Osteoblast (primary cell): ENCODE results near the gene MTR. TPM values are rescaled to one million over a fixed set of nuclear protein-coding genes. Genes with fewer than 3 reads are reported as not detected.

Source experiments
- DNase-seq: peaks from one replicate; pipeline ENCODE4 v3.0.0; 2011; ENCODE audit warnings: low spot score, mixed read lengths; ENCODE audit not compliant: insufficient read length; ENCODE audit errors: missing footprints
- H2AFZ ChIP-seq: 2 replicates; pipeline ENCODE4 v1.6.0; 2011; ENCODE audit warnings: mild to moderate bottlenecking, low read length
- H3K27ac ChIP-seq: 2 replicates; pipeline ENCODE4 v1.5.1; 2011; ENCODE audit warnings: mild to moderate bottlenecking, low read depth, low read length, moderate library complexity
- H3K27me3 ChIP-seq: 2 replicates; pipeline ENCODE4 v1.6.0; 2012; ENCODE audit warnings: mild to moderate bottlenecking, control low read depth, inconsistent platforms, low read length, moderate library complexity; ENCODE audit not compliant: insufficient read depth
- H3K36me3 ChIP-seq: 2 replicates; pipeline ENCODE4 v1.5.1; 2011; ENCODE audit warnings: mild to moderate bottlenecking, low read length, control low read depth, moderate library complexity; ENCODE audit not compliant: insufficient read depth
- H3K4me1 ChIP-seq: 2 replicates; pipeline ENCODE4 v1.5.1; 2011; ENCODE audit warnings: mild to moderate bottlenecking, low read length, control low read depth, moderate library complexity; ENCODE audit not compliant: insufficient read depth
- H3K4me2 ChIP-seq: 2 replicates; pipeline ENCODE4 v1.6.0; 2011; ENCODE audit warnings: mild to moderate bottlenecking, low read length; ENCODE audit not compliant: insufficient read depth
- H3K4me3 ChIP-seq: fragments of 200-600 bp; sonication (generic); 3 replicates; pipeline ENCODE4 v1.5.1; 2012; ENCODE audit warnings: mild to moderate bottlenecking, low read length, inconsistent platforms; ENCODE audit not compliant: insufficient read depth
- H3K79me2 ChIP-seq: 2 replicates; pipeline ENCODE4 v1.6.0; 2012; ENCODE audit warnings: mild to moderate bottlenecking, low read length, control low read depth, inconsistent platforms; ENCODE audit not compliant: insufficient read depth
- H3K9me3 ChIP-seq: 2 replicates; pipeline ENCODE4 v1.5.1; 2011; ENCODE audit warnings: low read depth, low read length, control low read depth
- H4K20me1 ChIP-seq: 2 replicates; pipeline ENCODE4 v1.6.0; 2012; ENCODE audit warnings: mild to moderate bottlenecking, low read length, control low read depth; ENCODE audit not compliant: insufficient read depth
- total RNA-seq: library from RNA; depleted of rRNA; stranded (reverse); fragments of >200 nt; gene quantifications from 2 replicates; pipeline ENCODE4 v1.2.3, GENCODE V29; 2012
- TF ChIP-seq, protein P1 (sequence below): IDR thresholded peaks from 2 replicates; pipeline ENCODE4 v1.5.1; 2011; ENCODE audit warnings: mild to moderate bottlenecking, low read depth, low read length, moderate library complexity; ENCODE audit errors: extremely low read depth

MTR gene
- total RNA-seq, 1 donor: 30.0 TPM

DNA sequence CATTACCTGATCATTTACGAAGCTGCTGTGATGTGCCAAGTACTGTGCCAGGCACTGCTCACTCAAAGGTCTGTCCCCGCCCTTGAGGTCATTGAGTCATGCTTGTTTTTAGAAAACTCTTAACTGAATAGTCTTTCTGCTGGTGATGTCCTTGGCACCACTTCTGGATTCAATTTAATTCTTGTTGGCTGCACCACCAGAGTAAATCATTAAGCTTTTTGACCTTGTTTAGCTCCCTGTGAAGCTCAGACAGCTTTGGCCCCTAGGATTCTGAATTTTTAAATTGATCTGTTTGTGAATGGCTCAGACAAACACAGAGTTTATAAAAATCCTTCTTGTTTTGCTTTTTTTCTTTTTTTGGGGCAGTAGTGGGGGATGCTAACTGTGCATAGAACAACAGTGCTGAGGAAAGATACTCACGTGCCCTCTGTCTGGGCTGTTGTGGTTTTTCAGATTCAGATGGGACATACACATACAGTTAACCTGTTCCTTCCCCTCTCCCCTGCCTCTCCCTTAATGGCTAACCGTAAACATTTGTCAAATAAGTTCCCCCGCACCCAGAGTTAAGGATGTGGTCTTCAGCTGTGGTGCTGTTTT is 67.6 kb downstream of the MTR start:
- no peaks in the 10 kb centered on the region for H3K9me3 ChIP-seq
- H3K27ac ChIP-seq: no peak overlapping the region
- H3K27me3 ChIP-seq: no peaks in the 10 kb centered on the region
- TF ChIP-seq, protein P1, sequence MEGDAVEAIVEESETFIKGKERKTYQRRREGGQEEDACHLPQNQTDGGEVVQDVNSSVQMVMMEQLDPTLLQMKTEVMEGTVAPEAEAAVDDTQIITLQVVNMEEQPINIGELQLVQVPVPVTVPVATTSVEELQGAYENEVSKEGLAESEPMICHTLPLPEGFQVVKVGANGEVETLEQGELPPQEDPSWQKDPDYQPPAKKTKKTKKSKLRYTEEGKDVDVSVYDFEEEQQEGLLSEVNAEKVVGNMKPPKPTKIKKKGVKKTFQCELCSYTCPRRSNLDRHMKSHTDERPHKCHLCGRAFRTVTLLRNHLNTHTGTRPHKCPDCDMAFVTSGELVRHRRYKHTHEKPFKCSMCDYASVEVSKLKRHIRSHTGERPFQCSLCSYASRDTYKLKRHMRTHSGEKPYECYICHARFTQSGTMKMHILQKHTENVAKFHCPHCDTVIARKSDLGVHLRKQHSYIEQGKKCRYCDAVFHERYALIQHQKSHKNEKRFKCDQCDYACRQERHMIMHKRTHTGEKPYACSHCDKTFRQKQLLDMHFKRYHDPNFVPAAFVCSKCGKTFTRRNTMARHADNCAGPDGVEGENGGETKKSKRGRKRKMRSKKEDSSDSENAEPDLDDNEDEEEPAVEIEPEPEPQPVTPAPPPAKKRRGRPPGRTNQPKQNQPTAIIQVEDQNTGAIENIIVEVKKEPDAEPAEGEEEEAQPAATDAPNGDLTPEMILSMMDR: no peak
- no peak for DNase-seq
- H3K4me3 ChIP-seq: no peak overlapping the region
- no peaks in the 10 kb centered on the region for H4K20me1 ChIP-seq
- H3K4me2 ChIP-seq: no peak overlapping the region
- H3K79me2 ChIP-seq: no peaks in the 10 kb centered on the region
- no peak overlapping the region for H2AFZ ChIP-seq
- H3K36me3 ChIP-seq: peaks cover 12% of the 10 kb centered on the region
- peaks cover 12% of the 10 kb centered on the region for H3K4me1 ChIP-seq

DNA sequence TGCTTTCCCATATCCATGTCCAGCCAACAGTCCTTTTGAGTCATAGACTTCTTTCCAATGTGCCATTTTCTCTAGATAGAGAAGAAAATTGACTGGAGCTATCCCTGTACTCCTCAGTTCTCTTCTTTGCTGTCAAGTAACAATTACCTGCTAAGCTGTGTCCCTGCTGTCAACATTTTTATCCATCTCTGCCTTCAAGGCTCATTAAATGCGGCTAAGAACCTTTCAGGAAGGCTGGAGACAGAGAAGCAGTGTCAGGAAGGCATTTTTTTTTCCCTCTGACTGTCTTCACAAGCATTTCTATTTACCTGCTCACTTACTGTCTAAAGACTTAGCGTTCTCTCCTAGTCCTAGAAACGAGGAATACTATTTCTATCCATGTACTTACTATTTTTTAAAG is 69.1 kb downstream of the MTR start:
- Histone ChIP-seq H3K79me2 (no peaks in the 10 kb centered on the region), H3K4me3 (no peak overlapping the region), H3K4me2 (no peak overlapping the region), H3K9me3 (no peaks in the 10 kb centered on the region), H2AFZ (no peak overlapping the region), H3K4me1 (peaks cover 12% of the 10 kb centered on the region), H3K27ac (no peak overlapping the region), H3K36me3 (peaks cover 12% of the 10 kb centered on the region), H4K20me1 (no peaks in the 10 kb centered on the region), H3K27me3 (no peaks in the 10 kb centered on the region)
- no peak for DNase-seq
- TF ChIP-seq, protein P1: no peak

DNA sequence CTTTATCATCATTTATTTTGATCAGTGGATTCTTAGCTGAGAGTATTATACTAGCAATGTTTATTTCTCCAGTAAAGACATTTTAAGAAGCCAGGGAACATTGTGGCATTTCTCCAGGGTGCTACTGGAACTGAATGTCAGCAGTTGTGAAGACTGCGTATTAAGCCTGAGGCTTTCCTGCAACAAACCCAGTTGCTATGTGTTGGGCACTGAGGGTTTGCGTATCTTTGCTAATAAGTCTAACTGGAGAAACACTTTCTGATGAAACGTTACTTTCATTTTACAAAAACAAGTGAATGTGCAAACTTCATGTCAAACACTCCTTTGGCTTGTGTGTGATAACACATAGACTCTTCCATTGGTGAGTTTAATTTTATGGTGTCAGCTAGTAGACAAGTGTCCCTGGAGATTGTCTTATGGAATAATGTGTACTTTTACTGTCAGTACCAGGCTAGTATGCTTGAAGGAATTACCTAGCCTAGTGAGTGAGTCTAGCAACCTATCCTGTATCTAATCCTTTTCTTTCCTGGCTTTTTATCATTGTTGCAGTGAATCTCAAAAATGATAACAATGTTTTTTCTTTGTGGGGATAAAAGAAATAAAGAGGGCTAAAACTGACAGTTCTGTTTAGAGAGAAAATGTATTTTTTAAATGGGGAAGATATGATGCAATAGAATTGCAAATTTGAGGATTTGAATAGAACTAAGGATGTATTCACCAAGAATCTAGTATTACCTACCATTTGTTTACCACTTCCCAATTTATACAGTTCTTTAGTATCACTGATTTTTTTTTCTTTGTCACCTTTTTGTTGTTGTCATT is 70.1 kb downstream of the MTR start:
- H4K20me1 ChIP-seq: no peaks in the 10 kb centered on the region
- TF ChIP-seq, protein P1: no peak
- H3K36me3 ChIP-seq: peaks cover 12% of the 10 kb centered on the region

DNA sequence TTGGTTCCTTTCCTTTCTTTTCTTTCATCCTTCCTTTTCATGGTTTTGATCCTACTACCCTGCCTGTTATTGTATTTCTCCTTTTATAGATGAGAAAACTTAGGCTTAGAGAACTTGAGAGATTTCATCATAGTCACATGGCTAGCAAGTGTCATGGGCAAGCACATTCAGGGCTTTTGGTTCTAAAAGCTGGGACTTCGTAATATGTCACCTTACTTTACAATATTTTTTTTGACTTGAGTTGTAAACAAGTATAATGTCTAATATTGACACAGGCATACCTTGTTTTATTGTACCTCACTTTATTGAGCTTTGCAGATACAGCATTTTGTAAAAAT is 70.7 kb downstream of the MTR start:
- Histone ChIP-seq H3K27me3 (no peaks in the 10 kb centered on the region), H3K4me1 (peaks cover 12% of the 10 kb centered on the region), H3K9me3 (no peaks in the 10 kb centered on the region), H3K4me3 (no peak overlapping the region), H3K36me3 (peaks cover 12% of the 10 kb centered on the region), H2AFZ (no peak overlapping the region), H4K20me1 (no peaks in the 10 kb centered on the region), H3K4me2 (no peak overlapping the region), H3K79me2 (no peaks in the 10 kb centered on the region), H3K27ac (no peak overlapping the region)
- DNase-seq: no peak
- TF ChIP-seq, protein P1: no peak

More for the DNA sequence above, 70.1 kb downstream of the MTR start:
- Histone ChIP-seq H3K27me3 (no peaks in the 10 kb centered on the region), H3K79me2 (no peaks in the 10 kb centered on the region), H3K27ac (no peak overlapping the region), H3K4me3 (no peak overlapping the region), H3K4me1 (peaks cover 12% of the 10 kb centered on the region), H3K4me2 (no peak overlapping the region), H3K9me3 (no peaks in the 10 kb centered on the region), H2AFZ (no peak overlapping the region)
- no peak for DNase-seq
